GM18508 (cell line): ENCODE measurements around the gene ATP13A5.

Experiments used
- ATAC-seq: cut with Tn5 transposase; IDR thresholded peaks from one replicate; pipeline ENCODE4 v1.9.1; 2021; ENCODE audit warnings: moderate number of reproducible peaks; ENCODE audit not compliant: insufficient read depth, unreplicated experiment

The ATP13A5 gene

DNA sequence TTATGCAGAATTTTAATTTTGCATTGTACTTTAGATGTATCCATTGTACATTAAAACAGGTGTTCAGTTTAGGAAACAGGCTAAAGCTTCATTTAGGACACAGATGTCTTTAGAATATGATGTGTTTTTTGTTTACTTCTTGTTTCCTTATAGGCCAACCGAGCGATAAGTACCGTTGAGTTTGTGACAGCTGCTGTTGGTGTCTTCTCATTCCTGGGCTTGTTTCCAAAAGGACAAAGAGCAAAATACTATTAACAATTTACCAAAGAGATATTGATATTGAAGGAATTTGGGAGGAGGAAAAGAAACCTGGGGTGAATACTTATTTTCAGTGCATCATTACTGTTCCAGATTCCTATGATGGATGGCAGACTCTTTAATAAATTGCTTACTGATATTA lies 108.1 kb downstream of the ATP13A5 start:
- ATAC-seq, result no peak

DNA sequence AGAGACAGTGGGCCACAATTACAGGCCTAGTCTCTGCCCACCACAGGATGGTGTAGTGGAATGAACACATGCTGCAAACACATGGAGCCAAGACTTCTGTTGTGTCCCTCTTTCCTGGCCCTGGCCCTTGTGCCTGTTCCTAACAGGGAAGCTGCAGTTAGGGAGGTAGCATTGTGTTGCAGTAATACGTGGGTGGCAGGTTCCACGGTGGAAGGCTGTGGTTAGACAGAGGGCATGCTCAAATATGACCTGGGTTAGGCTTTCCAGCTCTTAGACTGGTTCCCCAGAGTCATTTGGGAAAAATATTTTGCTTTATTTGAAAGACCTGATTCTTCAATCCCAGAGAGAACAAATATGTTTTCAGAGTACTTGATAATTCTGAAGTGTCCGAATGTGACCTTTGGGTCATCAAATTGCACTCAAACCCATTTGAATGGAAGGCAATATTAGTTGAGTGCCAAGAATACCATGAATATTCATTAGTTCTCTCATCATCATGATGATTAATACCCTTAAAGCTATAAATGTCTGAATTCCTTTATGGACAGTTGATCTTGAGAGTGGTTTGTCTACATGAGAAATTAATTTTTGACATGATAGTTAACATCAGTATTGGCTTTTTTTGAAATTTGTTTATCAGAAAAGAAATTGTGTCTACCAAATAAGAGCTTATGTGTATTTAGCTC lies 109.1 kb downstream of the ATP13A5 start:
- ATAC-seq, result no peak

DNA sequence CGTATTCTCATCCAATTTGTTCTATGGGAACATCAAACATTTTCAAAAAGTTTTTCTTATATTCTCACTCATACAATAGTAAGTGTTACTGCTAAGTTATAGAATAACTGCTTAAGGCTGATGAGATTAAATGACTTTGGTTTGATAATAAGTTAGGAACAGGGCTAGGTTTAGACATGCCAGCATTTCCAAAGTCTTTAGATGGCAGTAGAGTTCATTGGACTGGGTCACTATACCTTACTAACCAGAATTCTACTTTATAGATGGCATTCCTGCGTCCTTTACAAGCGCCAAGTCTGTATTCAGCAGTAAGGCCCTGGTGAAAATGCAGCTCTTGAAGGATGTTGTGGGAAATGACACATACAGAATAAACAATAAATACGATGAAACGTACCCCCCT lies 115.8 kb downstream of the ATP13A5 start:
- ATAC-seq, result no peak

DNA sequence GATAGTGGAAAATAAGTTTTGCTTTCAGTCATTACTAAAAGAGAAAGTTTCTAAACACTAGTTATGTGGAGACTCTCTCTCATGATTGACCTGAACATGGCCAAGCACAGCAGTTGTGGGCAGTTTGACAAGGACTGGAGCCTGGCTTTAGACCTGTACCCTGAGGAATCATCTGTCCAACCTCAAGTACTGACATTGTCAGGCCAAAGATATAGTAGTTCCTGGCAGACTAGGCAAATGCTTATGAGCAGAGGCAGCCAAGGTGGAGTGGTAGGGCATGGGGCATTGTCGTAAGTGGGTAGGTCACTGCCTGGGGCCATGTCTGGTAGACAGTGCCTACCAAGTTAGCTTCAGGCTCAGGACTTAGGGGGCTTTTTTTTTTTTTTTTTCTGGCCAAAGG lies 116.6 kb downstream of the ATP13A5 start:
- no peak for ATAC-seq

DNA sequence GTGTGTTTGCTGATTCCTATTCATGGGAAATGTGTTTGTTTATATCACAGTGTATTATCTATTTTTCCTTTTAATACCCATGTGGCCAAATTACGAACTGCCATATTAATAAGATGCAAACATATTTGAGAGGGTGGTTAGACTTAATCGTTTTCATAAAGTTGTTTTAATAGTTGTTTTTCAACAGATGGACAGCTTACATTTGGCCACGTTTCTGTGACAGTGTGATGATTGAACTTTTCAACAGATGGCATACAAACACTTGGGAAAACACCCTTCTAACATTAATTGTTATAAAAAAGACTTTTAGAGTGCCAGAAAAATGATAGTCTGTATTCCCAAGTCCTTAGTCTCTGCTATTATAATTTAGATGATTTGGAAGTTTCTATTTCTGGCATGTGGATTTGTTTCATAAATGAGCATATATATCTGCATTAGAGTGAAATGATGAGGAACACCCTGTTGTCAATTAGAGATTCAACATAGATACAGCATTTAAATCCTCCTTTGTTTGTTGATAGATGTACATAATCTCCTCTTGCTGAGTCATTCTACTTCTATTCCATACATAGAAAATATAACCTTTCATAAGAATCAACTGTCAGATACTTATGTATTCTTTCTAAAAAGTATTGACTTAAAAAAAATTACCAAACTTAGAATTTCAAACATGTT lies 124.4 kb downstream of the ATP13A5 start:
- no peak for ATAC-seq

DNA sequence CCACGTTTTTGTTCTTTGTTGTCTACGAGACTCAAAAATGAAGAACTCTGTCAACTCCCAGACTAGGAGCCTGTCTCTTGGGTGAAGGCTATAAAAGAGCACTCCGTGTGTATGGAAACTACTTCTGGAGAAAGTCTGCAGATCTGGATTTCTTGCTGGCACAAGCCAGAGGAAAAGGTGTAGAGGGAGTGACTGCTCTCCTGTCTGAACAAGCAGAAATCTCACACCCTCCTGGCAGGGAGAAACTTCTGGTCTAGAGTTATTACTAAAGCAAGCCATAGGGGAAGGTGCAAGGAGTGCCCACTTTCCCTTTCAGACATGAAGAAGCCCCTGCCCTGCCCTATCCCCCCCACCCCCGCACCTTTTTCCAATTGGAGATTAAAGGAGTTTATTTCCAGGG lies 128.1 kb downstream of the ATP13A5 start:
- no peak for ATAC-seq

DNA sequence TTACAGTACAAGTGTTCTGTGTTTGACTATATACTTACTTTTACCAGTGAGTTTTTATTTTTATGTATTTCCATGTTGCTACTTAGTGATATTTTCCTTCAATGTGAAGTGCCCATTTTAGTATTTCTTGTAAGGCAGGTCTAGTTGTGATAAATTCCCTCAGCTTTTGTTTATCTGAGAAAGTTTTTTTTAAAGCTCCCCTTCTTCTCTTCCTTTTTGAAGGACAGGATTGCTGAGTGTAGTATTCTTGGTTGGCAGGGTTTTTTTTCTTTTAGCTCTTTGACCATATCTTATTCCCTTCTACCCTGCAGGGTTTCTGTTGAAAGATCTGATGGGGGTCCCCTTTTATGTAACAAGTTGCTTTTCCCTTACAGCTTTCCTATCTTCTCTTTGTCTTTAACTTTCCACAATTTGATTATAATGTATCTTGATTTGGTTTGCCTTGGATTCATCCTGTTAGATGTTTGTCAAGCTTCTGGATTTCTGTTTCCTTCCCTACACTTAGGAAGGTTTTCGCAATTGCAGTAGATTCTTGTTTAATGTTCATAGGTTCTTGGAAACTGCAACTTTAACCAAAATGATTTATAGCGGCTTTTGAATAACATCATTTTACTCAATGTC lies 129.6 kb downstream of the ATP13A5 start:
- ATAC-seq, result no peak

DNA sequence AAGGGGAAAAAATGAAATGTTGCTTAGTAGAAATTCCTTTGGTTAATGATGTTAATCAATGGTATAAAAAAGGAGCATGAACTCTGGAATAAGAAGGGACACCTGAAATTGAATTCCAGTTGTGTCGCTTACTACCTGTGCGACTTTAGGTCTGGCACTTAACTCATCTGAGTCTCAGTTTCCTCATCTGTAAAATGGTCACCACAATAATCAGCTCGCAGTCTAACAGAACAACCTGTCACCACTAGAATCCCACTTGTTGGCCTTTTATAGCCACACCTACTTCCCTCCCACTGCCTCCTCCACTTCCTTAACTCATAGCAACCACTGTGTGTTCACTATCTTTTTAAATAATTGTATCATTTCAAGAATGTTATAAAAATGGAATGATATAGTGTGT lies 135.0 kb downstream of the ATP13A5 start:
- ATAC-seq, result no peak

DNA sequence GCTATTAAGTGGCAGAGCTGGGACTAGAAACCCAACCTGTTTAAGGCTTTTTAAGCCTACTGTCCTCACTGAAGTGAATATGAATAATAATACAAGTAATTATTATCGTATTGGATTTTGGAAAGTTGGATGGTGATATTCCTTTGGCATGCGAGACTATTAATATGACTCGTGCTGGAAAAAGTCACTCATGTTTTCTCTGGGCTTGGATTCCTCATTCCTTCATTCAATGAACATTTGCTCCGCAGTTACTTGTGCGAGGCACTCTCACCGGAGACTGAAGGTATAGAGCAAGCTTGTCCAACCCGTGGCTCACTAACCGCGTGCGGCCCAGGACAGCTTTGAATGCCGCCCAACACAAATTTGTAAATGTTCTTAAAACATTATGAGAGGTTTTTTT lies 136.8 kb downstream of the ATP13A5 start:
- ATAC-seq, result no peak

DNA sequence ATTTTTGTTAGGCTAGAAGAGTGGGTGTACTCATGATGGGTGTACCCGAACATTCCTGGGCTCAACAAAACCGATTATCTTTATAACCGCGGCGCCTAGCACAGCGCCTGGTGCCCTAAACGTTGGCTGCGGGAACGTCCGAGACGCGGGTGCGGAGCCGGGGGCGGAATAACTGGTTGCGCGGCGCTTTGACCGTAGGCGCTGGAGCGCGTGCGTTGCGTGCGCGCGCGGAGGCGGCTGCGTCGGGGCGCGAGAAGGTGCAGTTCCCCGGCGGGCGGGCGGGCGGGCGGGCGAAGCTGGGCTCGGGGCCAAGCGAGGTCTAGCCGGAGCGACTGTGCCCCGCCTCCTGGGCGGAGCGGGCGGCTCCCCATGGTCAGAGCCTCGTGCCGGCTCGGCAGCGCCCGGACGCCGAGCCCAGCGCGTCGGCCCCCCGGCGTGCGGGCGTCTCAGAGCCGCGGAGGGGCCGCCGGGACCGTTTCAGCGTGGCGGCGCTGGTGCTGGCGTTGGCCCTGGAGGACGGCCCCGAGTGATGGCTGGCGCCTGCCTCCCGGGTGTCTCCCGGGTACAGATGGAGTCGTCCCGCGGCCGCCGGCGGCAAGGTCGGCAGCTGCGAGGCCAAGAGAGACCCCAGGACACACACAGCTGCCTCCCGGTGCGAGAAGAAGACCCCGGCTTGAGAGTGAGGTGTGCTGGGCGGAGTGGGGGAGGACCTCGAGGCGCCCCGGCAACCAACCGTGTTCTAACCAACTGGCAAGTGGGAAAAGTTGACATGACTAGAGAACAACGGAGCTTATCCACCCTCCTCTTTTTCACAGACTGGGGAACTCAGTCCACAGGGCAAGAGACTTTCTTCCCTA lies 137.5 kb downstream of the ATP13A5 start, which contains the start of gene PLAAT1:
Gene PLAAT1, plus strand, starts transcription at position 373 of the 857 bp plus-strand sequence. CDS start 14,429 bp downstream, outside the sequence.
- no peak for ATAC-seq

DNA sequence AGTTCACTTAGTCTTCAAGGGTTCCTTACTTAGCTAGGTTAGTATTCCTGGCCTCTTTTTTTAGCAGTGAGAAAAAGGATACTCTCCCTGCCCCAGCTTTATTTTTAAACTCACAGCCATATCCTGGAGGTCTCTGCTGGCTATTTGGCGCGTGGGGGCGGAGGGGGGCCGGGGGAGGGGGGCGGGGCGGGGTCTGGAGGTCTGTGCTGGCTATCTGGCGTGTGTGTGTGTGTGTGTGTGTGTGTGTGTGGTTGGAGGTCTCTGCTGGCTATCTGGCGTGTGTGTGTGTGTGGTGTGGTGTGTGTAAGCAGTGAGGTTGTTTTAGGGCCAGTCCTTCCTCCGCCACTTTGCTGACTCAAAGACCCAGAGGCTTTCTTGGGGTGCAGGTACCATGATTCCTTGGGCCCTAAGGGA lies 138.1 kb downstream of the ATP13A5 start:
- ATAC-seq, result no peak

DNA sequence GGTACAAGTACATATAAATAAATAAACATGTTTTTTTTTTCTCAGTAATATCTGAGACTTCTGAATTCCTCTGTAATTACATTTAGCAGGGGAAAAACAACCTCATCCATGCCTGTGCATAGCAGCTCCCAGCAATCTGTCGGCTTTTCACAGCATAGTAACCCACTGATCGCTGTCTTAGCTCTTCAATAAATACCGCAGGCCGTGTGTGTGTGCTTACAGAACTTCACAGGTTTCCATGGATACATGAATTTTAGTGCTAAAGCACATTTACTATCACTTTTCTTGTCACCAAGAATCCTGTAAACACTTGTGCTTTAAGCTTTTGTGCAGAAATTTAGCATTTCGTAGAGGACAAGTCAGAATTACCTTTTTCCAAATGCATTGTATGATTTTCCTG lies 141.5 kb downstream of the ATP13A5 start:
- ATAC-seq, result no peak

DNA sequence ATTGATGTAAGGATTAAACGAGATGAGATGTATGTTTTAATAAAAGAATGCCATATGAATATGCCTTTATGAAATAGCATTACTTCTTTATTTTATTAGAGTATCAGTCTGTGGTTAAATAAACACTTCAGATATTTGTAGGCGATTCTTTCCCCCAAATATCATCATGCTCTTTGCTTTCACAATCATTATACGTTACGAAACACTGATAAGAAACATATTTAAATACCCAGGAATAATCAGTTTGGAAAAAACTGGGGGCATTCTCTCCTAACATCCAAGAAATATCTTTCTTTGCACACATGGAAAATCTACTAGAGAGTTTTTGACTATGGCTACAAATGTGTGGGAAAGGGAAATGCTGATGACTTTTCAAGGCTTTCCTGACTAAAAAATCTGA lies 142.0 kb downstream of the ATP13A5 start:
- ATAC-seq, result no peak

DNA sequence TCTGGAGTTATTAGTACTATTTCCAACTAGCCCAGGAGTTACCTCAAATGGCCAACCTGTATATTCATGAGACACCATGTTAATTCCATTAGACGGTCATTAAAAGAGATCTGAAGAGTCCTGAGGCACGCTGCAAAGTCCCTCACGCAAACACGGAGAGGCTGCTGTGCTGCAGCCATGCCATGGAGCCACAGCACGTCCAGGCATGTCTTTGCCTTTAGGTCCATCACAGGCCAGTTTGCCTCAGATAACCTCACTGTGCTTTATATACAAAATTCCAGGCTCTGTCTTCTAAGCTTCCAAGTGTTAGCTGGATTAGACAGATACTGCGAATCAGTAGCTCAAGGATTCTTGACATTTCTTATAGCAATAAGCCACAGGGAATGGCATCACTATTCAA lies 147.4 kb downstream of the ATP13A5 start:
- ATAC-seq, result no peak

DNA sequence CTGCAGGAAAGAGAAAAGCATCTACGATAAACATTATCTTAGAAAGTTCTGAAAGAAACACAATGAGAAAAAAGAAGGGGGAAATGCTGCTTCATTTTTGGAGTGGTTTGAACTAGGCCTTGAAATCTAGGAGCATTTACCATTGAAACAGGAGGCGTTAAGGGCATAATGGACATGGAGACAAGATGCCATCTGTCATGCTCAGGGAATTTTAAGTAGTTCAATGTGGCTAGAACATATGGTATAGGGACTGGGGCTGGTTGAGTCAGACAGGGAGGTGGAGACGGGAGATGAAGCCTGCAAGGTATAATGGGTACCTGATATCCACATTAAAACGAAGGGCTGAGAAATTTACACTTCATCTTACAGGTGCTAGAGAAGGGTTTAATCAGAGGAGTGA lies 147.9 kb downstream of the ATP13A5 start:
- no peak for ATAC-seq

DNA sequence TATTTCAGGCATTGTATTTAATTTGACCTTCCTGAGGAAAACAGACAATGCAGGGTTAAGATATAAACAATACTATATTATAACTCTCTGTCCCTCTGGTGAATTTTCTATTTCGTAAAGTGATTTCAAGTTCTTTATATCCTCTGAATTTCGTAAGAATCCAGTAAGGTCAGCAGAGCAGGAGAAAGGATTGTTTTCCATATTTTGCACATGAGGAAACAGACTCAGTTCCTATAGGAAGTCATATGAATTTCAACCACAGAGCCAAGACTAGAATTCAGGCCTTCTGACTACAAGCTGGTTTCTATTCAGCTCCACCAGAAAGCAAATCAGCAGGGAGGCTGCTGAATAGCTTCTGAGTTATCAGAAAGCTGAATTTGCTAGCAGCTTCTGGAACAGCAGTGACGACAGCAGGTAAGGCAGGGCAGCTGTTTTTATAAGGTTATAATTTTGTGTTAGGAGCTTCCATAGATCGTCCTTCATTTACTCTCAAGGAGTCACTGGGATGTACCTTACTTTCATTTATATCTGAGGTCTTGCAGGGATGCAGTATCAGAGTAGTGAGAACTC lies 148.6 kb downstream of the ATP13A5 start:
- ATAC-seq, result no peak

DNA sequence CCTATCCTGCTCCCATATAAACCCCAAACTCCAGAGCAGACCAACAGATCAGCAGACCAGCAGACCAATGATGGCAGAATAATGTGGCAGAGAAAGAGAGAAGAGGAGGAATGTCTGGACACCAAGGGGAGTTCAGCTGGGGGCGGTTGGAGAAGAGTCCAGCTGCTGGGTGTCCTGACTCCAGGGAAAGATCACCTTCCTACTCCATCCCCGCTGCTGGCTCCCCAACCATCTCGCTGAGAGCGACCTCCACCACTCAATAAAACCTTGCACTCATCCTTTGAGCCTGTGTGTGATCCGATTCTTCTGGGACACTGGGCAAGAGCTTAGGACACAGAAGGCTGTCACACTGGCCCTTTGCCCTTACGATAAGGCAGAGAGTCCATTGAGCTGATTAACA lies 150.3 kb downstream of the ATP13A5 start:
- no peak for ATAC-seq

DNA sequence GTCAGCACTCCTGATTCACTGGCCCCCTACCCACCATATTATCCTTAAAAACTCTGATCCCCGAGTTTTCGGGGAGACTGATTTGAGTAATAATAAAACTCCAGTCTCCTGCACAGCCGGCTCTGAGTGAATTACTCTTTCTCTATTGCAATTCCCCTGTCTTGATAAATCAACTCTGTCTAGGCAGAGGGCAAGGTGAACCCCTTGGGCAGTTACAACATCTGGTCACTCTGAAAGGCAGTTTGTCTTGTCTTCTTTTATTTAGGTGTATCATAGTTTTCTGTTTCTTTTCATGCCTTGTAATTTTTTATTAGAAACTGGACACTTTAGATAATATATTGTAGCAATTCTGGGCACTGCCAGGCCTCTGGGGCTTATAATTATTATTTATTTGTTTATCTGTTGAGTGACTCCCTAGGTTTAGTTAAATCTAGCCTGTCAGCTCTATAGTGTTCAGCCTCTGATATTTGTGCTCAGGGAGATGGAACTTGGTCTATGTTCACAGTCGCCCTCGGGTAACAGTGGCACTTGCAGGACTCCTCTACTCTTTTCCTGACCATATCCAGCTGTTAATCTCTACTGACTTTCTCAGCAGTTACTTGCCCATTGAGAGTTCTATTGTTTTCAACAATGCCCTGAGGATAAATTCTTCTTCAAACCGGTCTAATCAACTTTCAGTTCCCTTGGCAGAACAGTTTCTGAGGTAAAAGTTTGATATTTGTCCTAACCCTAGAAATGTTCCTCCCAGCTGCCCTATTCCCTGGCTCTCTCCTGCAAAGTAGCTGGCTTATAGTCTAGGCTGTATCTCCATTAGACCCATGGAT lies 153.0 kb downstream of the ATP13A5 start:
- no peak for ATAC-seq
